Measurements from ENCODE around the gene UBE4B. TPM values are rescaled to one million over a fixed set of nuclear protein-coding genes. Genes with fewer than 3 reads are reported as not detected.

The UBE4B gene
- total and polyA plus RNA-seq, 4 donors = 9.9 to 51.0 (median 28.2) TPM

DNA sequence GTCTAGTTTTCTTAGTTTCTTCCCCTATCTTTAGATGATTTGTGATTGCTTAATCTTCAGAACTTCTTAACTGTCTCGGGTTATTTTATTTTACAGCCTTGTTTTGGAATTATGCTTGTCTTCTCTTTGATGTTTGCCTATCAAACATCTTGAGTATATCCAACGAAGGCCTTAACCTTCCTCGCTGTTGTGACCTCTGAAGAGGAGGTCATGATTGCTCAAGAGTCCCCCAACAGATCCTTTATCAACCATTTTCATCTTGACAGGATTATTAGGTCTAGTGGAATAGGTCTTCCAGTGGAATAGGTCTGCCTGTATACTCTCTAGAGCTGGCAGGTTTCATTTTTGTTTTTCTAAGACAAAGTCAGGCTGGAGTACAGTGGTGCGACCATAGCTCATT, 45.7 kb downstream of the UBE4B start:
- H3K4me1 ChIP-seq (ENCODE audit: control insufficient read depth in 5 of 5, insufficient read depth in 5 of 5, low read length in 5 of 5) = peaks cover 0 to 10% (median 0%) of the 10 kb centered on the region in 5 donors
- no peak overlapping the region for H3K4me3 ChIP-seq
- ATAC-seq (ENCODE audit: insufficient read depth, low FRiP score) = no peak
- no peak overlapping the region for H3K9ac ChIP-seq (ENCODE audit: insufficient read depth in 1 of 2, low read length in 2 of 2)
- WGBS, 2 donors = 44 to 51% methylated on average over 4 of the region's 4 CpGs
- TF ChIP-seq, protein P1, sequence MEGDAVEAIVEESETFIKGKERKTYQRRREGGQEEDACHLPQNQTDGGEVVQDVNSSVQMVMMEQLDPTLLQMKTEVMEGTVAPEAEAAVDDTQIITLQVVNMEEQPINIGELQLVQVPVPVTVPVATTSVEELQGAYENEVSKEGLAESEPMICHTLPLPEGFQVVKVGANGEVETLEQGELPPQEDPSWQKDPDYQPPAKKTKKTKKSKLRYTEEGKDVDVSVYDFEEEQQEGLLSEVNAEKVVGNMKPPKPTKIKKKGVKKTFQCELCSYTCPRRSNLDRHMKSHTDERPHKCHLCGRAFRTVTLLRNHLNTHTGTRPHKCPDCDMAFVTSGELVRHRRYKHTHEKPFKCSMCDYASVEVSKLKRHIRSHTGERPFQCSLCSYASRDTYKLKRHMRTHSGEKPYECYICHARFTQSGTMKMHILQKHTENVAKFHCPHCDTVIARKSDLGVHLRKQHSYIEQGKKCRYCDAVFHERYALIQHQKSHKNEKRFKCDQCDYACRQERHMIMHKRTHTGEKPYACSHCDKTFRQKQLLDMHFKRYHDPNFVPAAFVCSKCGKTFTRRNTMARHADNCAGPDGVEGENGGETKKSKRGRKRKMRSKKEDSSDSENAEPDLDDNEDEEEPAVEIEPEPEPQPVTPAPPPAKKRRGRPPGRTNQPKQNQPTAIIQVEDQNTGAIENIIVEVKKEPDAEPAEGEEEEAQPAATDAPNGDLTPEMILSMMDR (IDR thresholded peaks at IDR 0.05; ENCODE audit: control extremely low read depth, extremely low read depth) = no peak
- peaks cover 0 to 2% (median 0%) of the 10 kb centered on the region in 4 donors for H3K9me3 ChIP-seq (ENCODE audit: control insufficient read depth in 4 of 4, insufficient read depth in 3 of 4, low read length in 3 of 4)
- no peak overlapping the region for H3K27ac ChIP-seq (ENCODE audit: low read depth in 1 of 2, low read length in 1 of 2)
- H3K27me3 ChIP-seq (ENCODE audit: control insufficient read depth in 3 of 3, insufficient read depth in 3 of 3, low read length in 2 of 3) = no peaks in the 10 kb centered on the region
- peaks cover 0 to 13% (median 7%) of the 10 kb centered on the region in 4 donors for H3K36me3 ChIP-seq (ENCODE audit: control insufficient read depth in 4 of 4, insufficient read depth in 4 of 4, low read length in 4 of 4)
- no peak for DNase-seq

DNA sequence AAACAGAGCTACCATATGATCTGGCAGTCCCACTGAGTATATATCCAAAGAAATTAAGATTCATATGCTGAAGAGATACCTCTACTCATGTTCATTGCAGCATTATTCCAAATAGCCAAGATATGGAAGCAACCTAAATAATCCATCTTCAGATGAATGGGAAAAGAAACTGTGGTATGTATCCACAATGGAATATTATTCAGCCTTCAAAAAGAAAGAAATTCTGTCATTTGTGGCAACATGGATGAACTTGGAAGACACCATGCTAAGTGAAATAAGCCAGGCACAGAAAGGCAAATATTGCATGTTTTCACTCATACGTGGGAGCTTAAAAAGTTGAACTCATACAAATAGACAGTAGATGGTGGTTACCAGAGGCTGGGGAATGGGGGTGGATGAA, 47.8 kb downstream of the UBE4B start:
- H3K9ac ChIP-seq (ENCODE audit: insufficient read depth in 1 of 2, low read length in 2 of 2) = no peak overlapping the region
- TF ChIP-seq, protein P1 (IDR thresholded peaks at IDR 0.05; ENCODE audit: control extremely low read depth, extremely low read depth) = no peak
- no peak overlapping the region for H3K4me3 ChIP-seq
- no peak for DNase-seq
- H3K27me3 ChIP-seq (ENCODE audit: control insufficient read depth in 3 of 3, insufficient read depth in 3 of 3, low read length in 2 of 3) = no peaks in the 10 kb centered on the region
- WGBS, 2 donors = 99 to 100% methylated on average over 1 of the region's 1 CpG
- H3K9me3 ChIP-seq (ENCODE audit: control insufficient read depth in 4 of 4, insufficient read depth in 3 of 4, low read length in 3 of 4) = no peaks in the 10 kb centered on the region
- no peak for ATAC-seq (ENCODE audit: insufficient read depth, low FRiP score)
- peaks cover 0 to 3% (median 0%) of the 10 kb centered on the region in 5 donors for H3K4me1 ChIP-seq (ENCODE audit: control insufficient read depth in 5 of 5, insufficient read depth in 5 of 5, low read length in 5 of 5)
- H3K36me3 ChIP-seq (ENCODE audit: control insufficient read depth in 4 of 4, insufficient read depth in 4 of 4, low read length in 4 of 4) = peaks cover 0 to 9% (median 3%) of the 10 kb centered on the region in 4 donors
- no peak overlapping the region for H3K27ac ChIP-seq (ENCODE audit: low read depth in 1 of 2, low read length in 1 of 2)

DNA sequence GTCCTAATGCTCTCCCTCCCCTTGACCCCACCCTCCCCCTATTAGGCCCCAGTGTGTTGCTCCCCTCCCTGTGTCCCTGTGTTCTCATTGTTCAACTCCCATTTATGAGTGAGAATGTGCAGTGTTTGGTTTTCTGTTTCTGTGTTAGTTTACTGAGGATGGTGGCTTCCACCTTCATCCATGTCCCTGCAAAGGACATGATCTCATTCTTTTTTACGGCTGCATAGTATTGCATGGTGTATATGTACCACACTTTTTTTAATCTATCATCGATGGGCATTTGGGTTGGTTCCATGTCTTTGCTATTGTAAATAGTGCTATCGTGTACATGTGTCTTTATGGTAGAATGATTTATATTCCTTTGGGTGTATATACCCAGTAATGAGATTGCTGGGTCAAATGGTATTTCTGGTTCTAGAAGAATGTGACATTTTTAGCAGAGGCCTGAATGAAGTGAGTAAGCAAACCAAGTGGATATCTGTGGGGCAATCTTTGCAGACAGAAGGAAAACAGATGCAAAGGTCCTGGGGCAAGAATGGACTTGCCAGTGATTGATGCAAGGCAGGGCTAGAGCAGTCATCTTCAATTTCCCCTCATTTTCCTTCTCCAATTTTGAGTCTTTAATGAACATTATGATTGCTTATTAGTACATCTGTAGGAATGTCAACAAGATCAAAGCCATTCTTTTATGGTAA, 50.2 kb downstream of the UBE4B start:
- no peak for ATAC-seq (ENCODE audit: insufficient read depth, low FRiP score)
- DNase-seq = no peak
- Histone ChIP-seq H3K36me3 (ENCODE audit: control insufficient read depth in 4 of 4, insufficient read depth in 4 of 4, low read length in 4 of 4) (peaks cover 0 to 5% (median 3%) of the 10 kb centered on the region in 4 donors), H3K9ac (ENCODE audit: insufficient read depth in 1 of 2, low read length in 2 of 2) (no peak overlapping the region), H3K4me3 (no peak overlapping the region), H3K4me1 (ENCODE audit: control insufficient read depth in 5 of 5, insufficient read depth in 5 of 5, low read length in 5 of 5) (peaks cover 0 to 3% (median 0%) of the 10 kb centered on the region in 5 donors), H3K27me3 (ENCODE audit: control insufficient read depth in 3 of 3, insufficient read depth in 3 of 3, low read length in 2 of 3) (no peaks in the 10 kb centered on the region), H3K27ac (ENCODE audit: low read depth in 1 of 2, low read length in 1 of 2) (no peak overlapping the region), H3K9me3 (ENCODE audit: control insufficient read depth in 4 of 4, insufficient read depth in 3 of 4, low read length in 3 of 4) (no peaks in the 10 kb centered on the region)
- TF ChIP-seq, protein P1 (IDR thresholded peaks at IDR 0.05; ENCODE audit: control extremely low read depth, extremely low read depth) = no peak
- WGBS, 2 donors = 95 to 97% methylated on average over 3 of the region's 3 CpGs

All from lung (tissue), 12 donors.